ENCODE data around the gene RNF7. TPM values are rescaled to one million over a fixed set of nuclear protein-coding genes. Genes with fewer than 3 reads are reported as not detected.

RNF7 gene
- total and polyA plus RNA-seq, 2 of the 13 experiments (the other 11 are each of a cell fraction or from before 2014, with no cell fraction given), result 66.4 to 94.7 TPM

- no peaks in the 10 kb centered on the region for H3K36me3 ChIP-seq (replicated peaks in 1 of 2; ENCODE audit: control insufficient read depth in 1 of 2, insufficient read depth in 2 of 2, low read length in 2 of 2)
- H3K4me3 ChIP-seq (replicated peaks in 1 of 3; ENCODE audit: insufficient read depth in 1 of 3, low read depth in 2 of 3, low read length in 3 of 3), result no peak overlapping the region
- no peaks in the 10 kb centered on the region for H3K27me3 ChIP-seq (ENCODE audit: control insufficient read depth in 1 of 2, insufficient read depth in 2 of 2, low read length in 2 of 2)
- H3K27ac ChIP-seq (ENCODE audit: extremely low read length, insufficient read depth, low read length), result no peak overlapping the region
- in situ Hi-C loops (cut with HindIII; ENCODE audit: extremely low pct_ligation_motif_present, low pct_unique_long_range_greater_than_20kb), result no loop called here
- no peak overlapping the region for H3K9ac ChIP-seq (ENCODE audit: insufficient read depth, low read depth, low read length)
- ChIA-PET POLR2A (no interaction called here), CTCF (ENCODE audit: low intra/inter-chr PET ratio, low total read pairs) (no interaction called here)
- no TSS peak for BruUV-seq (replicated peaks)
- no peak overlapping the region for H2AFZ ChIP-seq (ENCODE audit: low read length)
- peaks cover 25% of the 10 kb centered on the region for H3K4me1 ChIP-seq (ENCODE audit: insufficient read depth, low read length)
- H3K9me3 ChIP-seq (ENCODE audit: low read length), result no peaks in the 10 kb centered on the region
- no peak overlapping the region for H3K4me2 ChIP-seq (ENCODE audit: low read depth, low read length)
- TF ChIP-seq ZNF550 (CRISPR knock-in tag; IDR thresholded peaks at IDR 0.05; ENCODE audit: borderline replicate concordance), result no peak
- ATAC-seq (no peak), FAIRE-seq (no peak), DNase-seq (ENCODE audit: low spot score) (no peak)
- H4K20me1 ChIP-seq (ENCODE audit: insufficient read depth, low read length), result no peaks in the 10 kb centered on the region
- no peaks in the 10 kb centered on the region for H3K79me2 ChIP-seq (ENCODE audit: insufficient read depth, low read length)
- 36% methylated on average over 1 of the region's 1 CpG for WGBS (ENCODE audit: low lambda C conversion rate)
- intact Hi-C loops (cut with micrococcal nuclease; ENCODE audit: unreplicated experiment), result no loop called here
These were observed 13.9 kb upstream of the RNF7 start for GRCh38 chr3:141724186-141724585.

DNA sequence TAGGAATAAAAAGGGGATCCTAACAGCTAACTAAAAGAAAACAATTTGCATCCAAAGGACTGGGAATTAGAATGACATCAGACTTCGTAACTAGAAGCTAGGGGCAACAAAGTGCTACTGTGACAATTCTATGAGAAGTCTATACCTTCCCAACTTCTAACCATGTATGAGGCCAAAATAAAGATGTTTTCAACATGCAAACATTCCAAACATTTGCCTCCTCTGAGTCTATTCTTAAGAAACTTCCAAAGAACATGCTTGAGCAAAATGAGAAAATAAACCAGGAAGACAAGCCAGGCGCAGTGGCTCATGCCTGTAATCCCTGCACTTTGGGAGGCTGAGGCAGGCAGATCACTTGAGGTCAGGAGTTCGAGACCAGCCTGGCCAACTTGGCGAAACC is 13.1 kb upstream of the RNF7 start:
- Histone ChIP-seq H3K27me3 (ENCODE audit: control insufficient read depth in 1 of 2, insufficient read depth in 2 of 2, low read length in 2 of 2) (no peaks in the 10 kb centered on the region), H3K36me3 (replicated peaks in 1 of 2; ENCODE audit: control insufficient read depth in 1 of 2, insufficient read depth in 2 of 2, low read length in 2 of 2) (no peaks in the 10 kb centered on the region), H3K4me1 (ENCODE audit: insufficient read depth, low read length) (peaks cover 30% of the 10 kb centered on the region), H3K9ac (ENCODE audit: insufficient read depth, low read depth, low read length) (no peak overlapping the region), H3K27ac (ENCODE audit: extremely low read length, insufficient read depth, low read length) (no peak overlapping the region), H3K4me2 (ENCODE audit: low read depth, low read length) (no peak overlapping the region), H3K79me2 (ENCODE audit: insufficient read depth, low read length) (no peaks in the 10 kb centered on the region), H3K4me3 (replicated peaks in 1 of 3; ENCODE audit: insufficient read depth in 1 of 3, low read depth in 2 of 3, low read length in 3 of 3) (no peak overlapping the region), H2AFZ (ENCODE audit: low read length) (no peak overlapping the region), H3K9me3 (ENCODE audit: low read length) (no peaks in the 10 kb centered on the region), H4K20me1 (ENCODE audit: insufficient read depth, low read length) (no peaks in the 10 kb centered on the region)
- BruUV-seq (replicated peaks), result no TSS peak
- in situ Hi-C loops (cut with HindIII; ENCODE audit: extremely low pct_ligation_motif_present, low pct_unique_long_range_greater_than_20kb), result no loop called here
- no peak for DNase-seq (ENCODE audit: low spot score)
- 77% methylated on average over 4 of the region's 4 CpGs for WGBS (ENCODE audit: low lambda C conversion rate)
- no peak for FAIRE-seq
- intact Hi-C loops (cut with micrococcal nuclease; ENCODE audit: unreplicated experiment), result no loop called here
- POLR2A ChIA-PET, result no interaction called here
- CTCF ChIA-PET (ENCODE audit: low intra/inter-chr PET ratio, low total read pairs), result no interaction called here
- ATAC-seq, result no peak
- TF ChIP-seq, protein P1, sequence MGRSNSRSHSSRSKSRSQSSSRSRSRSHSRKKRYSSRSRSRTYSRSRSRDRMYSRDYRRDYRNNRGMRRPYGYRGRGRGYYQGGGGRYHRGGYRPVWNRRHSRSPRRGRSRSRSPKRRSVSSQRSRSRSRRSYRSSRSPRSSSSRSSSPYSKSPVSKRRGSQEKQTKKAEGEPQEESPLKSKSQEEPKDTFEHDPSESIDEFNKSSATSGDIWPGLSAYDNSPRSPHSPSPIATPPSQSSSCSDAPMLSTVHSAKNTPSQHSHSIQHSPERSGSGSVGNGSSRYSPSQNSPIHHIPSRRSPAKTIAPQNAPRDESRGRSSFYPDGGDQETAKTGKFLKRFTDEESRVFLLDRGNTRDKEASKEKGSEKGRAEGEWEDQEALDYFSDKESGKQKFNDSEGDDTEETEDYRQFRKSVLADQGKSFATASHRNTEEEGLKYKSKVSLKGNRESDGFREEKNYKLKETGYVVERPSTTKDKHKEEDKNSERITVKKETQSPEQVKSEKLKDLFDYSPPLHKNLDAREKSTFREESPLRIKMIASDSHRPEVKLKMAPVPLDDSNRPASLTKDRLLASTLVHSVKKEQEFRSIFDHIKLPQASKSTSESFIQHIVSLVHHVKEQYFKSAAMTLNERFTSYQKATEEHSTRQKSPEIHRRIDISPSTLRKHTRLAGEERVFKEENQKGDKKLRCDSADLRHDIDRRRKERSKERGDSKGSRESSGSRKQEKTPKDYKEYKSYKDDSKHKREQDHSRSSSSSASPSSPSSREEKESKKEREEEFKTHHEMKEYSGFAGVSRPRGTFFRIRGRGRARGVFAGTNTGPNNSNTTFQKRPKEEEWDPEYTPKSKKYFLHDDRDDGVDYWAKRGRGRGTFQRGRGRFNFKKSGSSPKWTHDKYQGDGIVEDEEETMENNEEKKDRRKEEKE (IDR thresholded peaks at IDR 0.05), result no peak
- TF ChIP-seq ZNF776 (CRISPR knock-in tag; IDR thresholded peaks at IDR 0.05) (no peak), ZNF350 (CRISPR knock-in tag; IDR thresholded peaks at IDR 0.05; ENCODE audit: borderline replicate concordance, low read depth) (no peak), ZNF18 (CRISPR knock-in tag; IDR thresholded peaks at IDR 0.05; ENCODE audit: insufficient replicate concordance) (no peak), KDM5A (IDR thresholded peaks at IDR 0.05; ENCODE audit: borderline replicate concordance, low read length) (no peak), FOSL2 (CRISPR knock-in tag; IDR thresholded peaks at IDR 0.05) (no peak), TAF15 (IDR thresholded peaks at IDR 0.05; ENCODE audit: low read depth, low read length, poor library complexity, severe bottlenecking) (no peak), SAFB2 (CRISPR knock-in tag; IDR thresholded peaks at IDR 0.05; ENCODE audit: borderline replicate concordance, low read depth) (no peak), NAIF1 (CRISPR knock-in tag; IDR thresholded peaks at IDR 0.05; ENCODE audit: borderline replicate concordance) (no peak), CBFB (CRISPR knock-in tag; IDR thresholded peaks at IDR 0.05) (no peak), ZKSCAN1 (IDR thresholded peaks at IDR 0.05; ENCODE audit: low read length) (no peak), ZNF12 (CRISPR knock-in tag; IDR thresholded peaks at IDR 0.05) (no peak)
- TF ChIP-seq, protein P2, sequence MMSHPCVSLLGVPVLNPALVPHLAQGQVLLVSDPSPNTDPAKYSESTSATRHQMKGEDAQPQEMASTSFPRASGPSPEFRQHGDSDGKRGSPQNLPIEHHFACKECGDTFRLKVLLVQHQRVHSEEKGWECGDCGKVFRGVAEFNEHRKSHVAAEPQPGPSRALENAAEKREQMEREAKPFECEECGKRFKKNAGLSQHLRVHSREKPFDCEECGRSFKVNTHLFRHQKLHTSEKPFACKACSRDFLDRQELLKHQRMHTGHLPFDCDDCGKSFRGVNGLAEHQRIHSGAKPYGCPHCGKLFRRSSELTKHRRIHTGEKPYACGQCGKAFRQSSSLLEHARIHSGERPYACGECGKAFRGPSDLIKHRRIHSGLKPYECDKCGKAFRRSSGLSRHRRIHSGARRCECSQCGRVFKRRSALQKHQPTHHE (CRISPR knock-in tag; IDR thresholded peaks at IDR 0.05; ENCODE audit: borderline replicate concordance), result no peak
